PFSK-1 (cell line): ENCODE data around the gene ATP7A.

Experiments used
- POLR2AphosphoS5 ChIP-seq: IDR thresholded peaks from 2 replicates; pipeline ENCODE4 v1.6.1; 2012; ENCODE audit warnings: low read depth, mild to moderate bottlenecking, control low read depth, low read length, moderate library complexity
- REST ChIP-seq, 2 experiments: IDR thresholded peaks; 2 replicates each; pipeline versions ENCODE4 v1.6.1 to v1.8.0; 2011 to 2012; ENCODE audit warnings: low read depth in 2 of 2, low read length in 2 of 2, control low read depth in 1 of 2, inconsistent platforms in 1 of 2, mild to moderate bottlenecking in 1 of 2, moderate library complexity in 1 of 2; ENCODE audit not compliant: insufficient read depth in 1 of 2
- SIN3A ChIP-seq: IDR thresholded peaks from 2 replicates; pipeline ENCODE4 v1.6.1; 2012; ENCODE audit warnings: mild to moderate bottlenecking, low read length, moderate library complexity, borderline replicate concordance; ENCODE audit not compliant: insufficient read depth

- TF ChIP-seq REST (IDR thresholded peaks at IDR 0.05; ENCODE audit: insufficient read depth in 1 of 2, low read depth in 2 of 2, low read length in 2 of 2), result no peak
- TF ChIP-seq POLR2AphosphoS5, result no peak
- no peak for TF ChIP-seq SIN3A
Observed at GRCh38 chrX:77935886-77936285, 25.4 kb downstream of the ATP7A start.
